ENCODE measurements around the gene RPGRIP1L. TPM values are rescaled to one million over a fixed set of nuclear protein-coding genes. Genes with fewer than 3 reads are reported as not detected.

Gene RPGRIP1L
- total RNA-seq, 4 donors from 2014 or later, result 1.2 to 6.1 (median 2.3) TPM

DNA sequence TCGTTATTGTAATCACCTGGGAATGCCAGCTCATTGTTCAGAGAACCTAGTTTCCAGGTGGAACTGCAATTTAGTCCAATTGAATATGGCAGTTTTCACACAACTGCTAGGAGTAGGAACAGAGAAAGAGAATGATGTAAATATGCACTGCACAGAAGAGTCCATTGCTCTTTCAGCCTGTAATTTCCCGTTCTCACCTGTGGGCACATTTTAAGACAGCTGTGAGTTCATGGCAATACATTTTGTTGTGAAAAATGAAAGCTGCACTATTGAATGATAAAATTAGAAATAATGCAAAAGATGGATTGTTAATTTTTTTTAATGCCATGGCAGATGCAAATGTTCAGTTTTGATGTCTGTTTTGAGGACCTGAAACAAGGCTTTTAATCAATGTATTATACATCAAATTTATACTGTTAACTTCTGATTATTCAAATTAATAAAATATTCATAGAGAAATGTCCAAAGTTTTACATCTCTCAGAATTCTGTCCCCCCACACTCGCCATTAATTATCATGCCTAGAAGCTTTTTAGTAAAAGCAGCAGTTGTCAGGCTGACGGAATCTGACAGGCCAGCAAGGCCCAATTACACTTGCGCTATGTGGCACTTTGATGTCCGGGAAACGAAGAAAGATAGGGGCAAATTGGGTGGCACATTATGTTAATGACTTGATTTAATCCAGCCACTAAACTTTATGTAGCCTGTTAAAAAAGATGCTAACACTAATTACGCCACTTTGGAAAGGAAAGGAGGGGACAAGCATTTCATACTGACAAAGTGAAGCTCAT lies 72.2 kb downstream of the RPGRIP1L start:
- intact Hi-C loops (cut with DNase I; ENCODE audit: low total_unique reads), result no loop called here
- DNase-seq (ENCODE audit: low spot score in 2 of 2), result no peak
- WGBS, 2 donors, result 94 to 95% methylated on average over 8 of the region's 8 CpGs
- no peak overlapping the region for H3K4me3 ChIP-seq (ENCODE audit: low read depth, poor library complexity, severe bottlenecking)
- no peak for TF ChIP-seq POLR2A (IDR thresholded peaks at IDR 0.05)
- TF ChIP-seq, protein P1, sequence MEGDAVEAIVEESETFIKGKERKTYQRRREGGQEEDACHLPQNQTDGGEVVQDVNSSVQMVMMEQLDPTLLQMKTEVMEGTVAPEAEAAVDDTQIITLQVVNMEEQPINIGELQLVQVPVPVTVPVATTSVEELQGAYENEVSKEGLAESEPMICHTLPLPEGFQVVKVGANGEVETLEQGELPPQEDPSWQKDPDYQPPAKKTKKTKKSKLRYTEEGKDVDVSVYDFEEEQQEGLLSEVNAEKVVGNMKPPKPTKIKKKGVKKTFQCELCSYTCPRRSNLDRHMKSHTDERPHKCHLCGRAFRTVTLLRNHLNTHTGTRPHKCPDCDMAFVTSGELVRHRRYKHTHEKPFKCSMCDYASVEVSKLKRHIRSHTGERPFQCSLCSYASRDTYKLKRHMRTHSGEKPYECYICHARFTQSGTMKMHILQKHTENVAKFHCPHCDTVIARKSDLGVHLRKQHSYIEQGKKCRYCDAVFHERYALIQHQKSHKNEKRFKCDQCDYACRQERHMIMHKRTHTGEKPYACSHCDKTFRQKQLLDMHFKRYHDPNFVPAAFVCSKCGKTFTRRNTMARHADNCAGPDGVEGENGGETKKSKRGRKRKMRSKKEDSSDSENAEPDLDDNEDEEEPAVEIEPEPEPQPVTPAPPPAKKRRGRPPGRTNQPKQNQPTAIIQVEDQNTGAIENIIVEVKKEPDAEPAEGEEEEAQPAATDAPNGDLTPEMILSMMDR (IDR thresholded peaks at IDR 0.05), result no peak

DNA sequence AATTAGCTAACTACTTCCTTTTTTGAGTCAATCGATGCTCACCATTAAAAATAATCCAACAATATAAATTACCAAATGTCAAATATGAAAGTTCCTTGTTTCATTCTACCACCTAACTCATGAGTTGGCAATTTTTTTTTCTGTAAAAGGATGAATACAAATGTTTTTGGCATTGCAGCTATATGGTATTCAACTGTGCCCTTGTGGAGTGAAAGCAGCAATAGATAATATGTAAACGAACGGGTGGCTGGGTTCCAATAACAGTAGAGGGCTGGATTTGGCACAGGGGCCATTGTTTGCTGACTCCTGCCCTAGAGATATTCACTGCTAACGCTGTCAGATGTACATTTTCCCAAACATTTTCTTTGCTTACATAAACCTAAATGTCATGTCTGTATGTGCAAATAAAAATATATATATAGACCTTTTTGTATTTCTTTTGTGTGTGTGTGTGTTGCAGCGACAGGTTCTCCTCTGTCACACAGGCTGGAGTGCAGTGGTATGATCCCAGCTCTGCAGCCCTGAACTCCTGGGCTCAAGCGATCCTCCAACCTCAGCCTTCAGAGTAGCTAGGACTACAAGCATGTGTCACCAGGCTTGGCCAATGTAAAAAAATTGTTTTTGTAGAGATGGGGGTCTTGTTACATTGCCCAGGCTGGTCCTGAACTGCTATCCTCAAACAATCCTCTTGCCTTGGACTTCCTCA lies 73.9 kb downstream of the RPGRIP1L start:
- intact Hi-C loops (cut with DNase I; ENCODE audit: low total_unique reads), result no loop called here
- DNase-seq (ENCODE audit: low spot score in 2 of 2), result no peak
- TF ChIP-seq, protein P1 (IDR thresholded peaks at IDR 0.05), result no peak
- TF ChIP-seq POLR2A (IDR thresholded peaks at IDR 0.05), result no peak
- 71 to 76% methylated on average over 6 of the region's 6 CpGs for WGBS, 2 donors
- no peak overlapping the region for H3K4me3 ChIP-seq (ENCODE audit: low read depth, poor library complexity, severe bottlenecking)

DNA sequence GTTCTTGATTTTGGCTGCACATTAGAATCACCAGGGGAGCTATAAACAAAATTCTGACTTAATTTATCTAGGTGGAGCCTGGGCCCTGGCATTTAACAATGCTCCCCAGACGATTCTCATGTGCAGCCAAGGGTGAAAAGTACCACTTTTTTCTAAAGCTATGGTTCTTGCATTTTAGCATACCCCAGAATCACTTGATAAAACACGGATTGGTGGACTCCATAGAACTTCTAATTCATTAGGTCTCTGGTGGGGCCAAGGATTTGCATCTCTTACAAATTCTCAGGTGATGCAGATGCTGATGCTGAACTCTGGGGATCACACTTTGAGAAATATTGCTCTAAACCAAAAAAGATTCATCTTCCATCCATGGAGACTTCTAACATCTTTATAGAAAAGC lies 74.5 kb downstream of the RPGRIP1L start:
- DNase-seq (ENCODE audit: low spot score in 2 of 2), result no peak
- no peak overlapping the region for H3K4me3 ChIP-seq (ENCODE audit: low read depth, poor library complexity, severe bottlenecking)
- no peak for TF ChIP-seq POLR2A (IDR thresholded peaks at IDR 0.05)
- TF ChIP-seq, protein P1 (IDR thresholded peaks at IDR 0.05), result no peak
- intact Hi-C loops (cut with DNase I; ENCODE audit: low total_unique reads), result no loop called here
- WGBS, 2 donors, result 84 to 96% methylated on average over 2 of the region's 2 CpGs

DNA sequence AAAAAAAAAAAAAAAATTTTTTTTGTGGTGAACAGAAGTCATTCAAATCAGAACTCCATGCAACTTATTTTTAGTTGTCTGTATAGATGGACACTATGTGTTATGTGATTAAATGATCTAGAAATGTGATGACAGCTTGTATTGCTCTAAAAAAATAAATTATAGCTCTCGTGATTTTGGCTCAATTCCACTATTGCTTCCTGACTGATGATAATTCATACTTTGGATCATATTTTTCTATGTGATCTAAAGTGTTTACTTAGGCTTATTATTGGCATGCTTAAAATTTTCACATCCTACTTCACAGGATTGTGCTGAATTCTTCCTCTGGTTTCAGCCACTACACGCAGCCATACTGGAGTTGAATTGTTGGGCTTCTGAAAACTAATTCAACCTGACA lies 76.8 kb downstream of the RPGRIP1L start:
- DNase-seq (ENCODE audit: low spot score in 2 of 2), result no peak
- intact Hi-C loops (cut with DNase I; ENCODE audit: low total_unique reads), result no loop called here
- no peak overlapping the region for H3K4me3 ChIP-seq (ENCODE audit: low read depth, poor library complexity, severe bottlenecking)
- no peak for TF ChIP-seq POLR2A (IDR thresholded peaks at IDR 0.05)
- TF ChIP-seq, protein P1 (IDR thresholded peaks at IDR 0.05), result no peak
- 56 to 61% methylated on average over 2 of the region's 2 CpGs for WGBS, 2 donors

DNA sequence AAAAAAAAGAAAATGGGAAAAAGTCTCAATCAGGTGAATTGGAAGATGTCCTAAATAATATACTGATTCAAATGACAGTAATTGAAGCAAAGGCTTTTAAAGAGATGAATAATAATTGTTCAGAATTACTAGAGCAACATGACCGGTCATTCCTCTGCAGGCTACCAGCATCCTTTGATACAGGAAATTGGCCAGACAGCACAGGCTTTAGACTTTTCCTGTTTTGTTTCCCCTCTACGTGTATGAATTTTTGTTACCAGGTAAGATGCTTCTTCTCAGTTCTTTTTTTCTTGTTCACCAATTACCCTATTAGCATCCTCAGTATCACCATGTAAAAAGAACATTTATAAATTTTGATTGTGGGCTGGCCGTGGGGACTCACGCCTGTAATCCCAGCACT lies 77.5 kb downstream of the RPGRIP1L start:
- 89 to 92% methylated on average over 4 of the region's 4 CpGs for WGBS, 2 donors
- intact Hi-C loops (cut with DNase I; ENCODE audit: low total_unique reads), result no loop called here
- no peak overlapping the region for H3K4me3 ChIP-seq (ENCODE audit: low read depth, poor library complexity, severe bottlenecking)
- DNase-seq (ENCODE audit: low spot score in 2 of 2), result no peak
- TF ChIP-seq POLR2A (IDR thresholded peaks at IDR 0.05), result no peak
- TF ChIP-seq, protein P1 (IDR thresholded peaks at IDR 0.05), result no peak

Data from lower leg skin (tissue), 4 donors.